Breast epithelium (tissue), 4 donors: Measurements from ENCODE around the gene QSOX1. TPM values are rescaled to one million over a fixed set of nuclear protein-coding genes. Genes with fewer than 3 reads are reported as not detected.

Experiments used
- DNase-seq, 2 donors: peaks; one replicate each; pipeline ENCODE4 v3.0.0-alpha.2; 2019; ENCODE audit warnings: low spot score in 2 of 2
- H3K27ac ChIP-seq, 2 donors: fragments of 200-600 bp; sonication (generic) in 1 of 2; one replicate each; pipeline ENCODE4 v1.5.1; 2016 to 2019; ENCODE audit warnings: mild to moderate bottlenecking in 1 of 2
- H3K27me3 ChIP-seq, 2 donors: fragments of 200-600 bp; sonication (generic) in 1 of 2; one replicate each; pipeline versions ENCODE4 v1.5.1 to v1.6.0; 2017 to 2019; ENCODE audit warnings: control low read depth in 1 of 2, mild to moderate bottlenecking in 1 of 2
- H3K36me3 ChIP-seq: fragments of 200-600 bp; one replicate; pipeline ENCODE4 v1.5.1; 2019
- H3K4me1 ChIP-seq, 2 donors: fragments of 200-600 bp; sonication (generic); one replicate each; pipeline ENCODE4 v1.5.1; 2016 to 2019; ENCODE audit warnings: control low read depth in 1 of 2
- H3K4me3 ChIP-seq, 3 donors: fragments of 200-600 bp; sonication (generic); 1 replicate in 2 of 3; 2 replicates in 1 of 3; pipeline ENCODE4 v1.5.1; 2016 to 2019; ENCODE audit warnings: mild to moderate bottlenecking in 3 of 3, moderate library complexity in 2 of 3
- H3K9me3 ChIP-seq, 2 donors: fragments of 200-600 bp; sonication (generic) in 1 of 2; one replicate each; pipeline ENCODE4 v1.5.1; 2016 to 2019; ENCODE audit warnings: control low read depth in 1 of 2
- CTCF ChIP-seq, 3 donors: fragments of 450-650 bp; IDR thresholded peaks; one replicate each; pipeline ENCODE4 v1.5.1; 2016 to 2017; ENCODE audit warnings: antibody characterized with exemption in 3 of 3, mild to moderate bottlenecking in 3 of 3, moderate library complexity in 3 of 3
- POLR2A ChIP-seq: fragments of 450-650 bp; IDR thresholded peaks from one replicate; pipeline ENCODE4 v1.6.1; 2016; ENCODE audit warnings: antibody characterized with exemption, mild to moderate bottlenecking, moderate library complexity
- POLR2AphosphoS5 ChIP-seq, 3 donors: sonication (generic); formaldehyde crosslinking; IDR thresholded peaks; one replicate each; pipeline ENCODE4 v1.6.1; 2017; ENCODE audit warnings: antibody characterized with exemption in 3 of 3
- intact Hi-C: fragments of 100-400 bp; cut with DNase I; formaldehyde crosslinking; loops from one replicate; pipeline ENCODE4 v1.15.1; 2023; ENCODE audit warnings: low total_unique reads
- total RNA-seq, 3 donors: library from RNA; depleted of rRNA; stranded (reverse); fragments of >200 nt; gene quantifications; one replicate each; pipeline ENCODE4 v1.1.0, GENCODE V29; 2016

Gene QSOX1
- total RNA-seq, 3 donors from 2014 or later, result 43.3 to 85.5 (median 67.5) TPM

- no peaks in the 10 kb centered on the region for H3K27me3 ChIP-seq
- H3K4me3 ChIP-seq, result no peak overlapping the region
- DNase-seq, result peak in 1 of 2 donors; percentile 58
- no peaks in the 10 kb centered on the region for H3K36me3 ChIP-seq
- H3K27ac ChIP-seq, result peak overlapping the region; percentile 89 to 90
- H3K4me1 ChIP-seq, result peaks cover 5 to 31% of the 10 kb centered on the region in 2 donors
- TF ChIP-seq CTCF (IDR thresholded peaks at IDR 0.05), result peak in 1 of 3 donors; percentile 35
- TF ChIP-seq POLR2A, result no peak
- no peaks in the 10 kb centered on the region for H3K9me3 ChIP-seq
- intact Hi-C loops, result no loop called here
Observed at GRCh38 chr1:180168786-180169639, 14.3 kb downstream of the QSOX1 start.

- Histone ChIP-seq H3K9me3 (no peaks in the 10 kb centered on the region), H3K27ac (peak overlapping the region; percentile 89 to 90), H3K36me3 (no peaks in the 10 kb centered on the region), H3K4me3 (no peak overlapping the region), H3K27me3 (no peaks in the 10 kb centered on the region), H3K4me1 (peaks cover 5 to 25% of the 10 kb centered on the region in 2 donors)
- intact Hi-C loops, result no loop called here
- DNase-seq, result no peak
- TF ChIP-seq POLR2AphosphoS5 (IDR thresholded peaks at IDR 0.05) (no peak), POLR2A (no peak), CTCF (IDR thresholded peaks at IDR 0.05) (no peak)
Observed at GRCh38 chr1:180169640-180170195, 15.0 kb downstream of the QSOX1 start.

DNA sequence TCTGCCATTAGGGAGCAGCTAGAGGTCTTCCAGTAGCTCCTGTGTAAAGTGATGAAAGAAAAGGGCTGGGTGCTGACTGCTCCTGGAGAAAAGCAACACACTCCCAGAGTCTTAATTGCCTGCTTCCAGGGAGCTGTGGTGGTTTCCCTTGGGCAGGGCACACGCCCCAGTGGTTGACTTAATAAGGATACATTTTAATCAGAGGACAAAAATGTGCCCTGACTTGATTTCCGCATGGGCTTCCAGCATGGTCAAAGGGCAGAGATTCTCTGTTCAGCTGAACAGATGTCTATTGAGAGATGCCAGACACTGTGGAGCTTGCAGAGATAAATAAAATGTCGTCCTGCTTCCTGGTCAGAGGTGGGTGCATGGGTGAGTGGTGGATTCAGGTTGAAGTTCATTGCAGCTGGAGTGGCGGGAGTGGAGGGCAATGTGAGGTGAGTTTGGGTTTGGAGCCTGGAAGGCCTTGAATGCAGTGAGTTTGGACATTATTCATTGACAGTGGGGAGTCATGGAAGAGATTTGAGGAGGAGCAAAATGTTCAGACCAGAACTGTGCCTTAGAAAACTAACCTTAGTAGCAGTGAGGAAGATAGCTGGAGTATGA, 16.0 kb downstream of the QSOX1 start:
- no peaks in the 10 kb centered on the region for H3K36me3 ChIP-seq
- no peaks in the 10 kb centered on the region for H3K27me3 ChIP-seq
- H3K9me3 ChIP-seq, result no peaks in the 10 kb centered on the region
- no peak for TF ChIP-seq CTCF (IDR thresholded peaks at IDR 0.05)
- no peak for TF ChIP-seq POLR2A
- no peak for TF ChIP-seq POLR2AphosphoS5 (IDR thresholded peaks at IDR 0.05)
- H3K4me3 ChIP-seq, result no peak overlapping the region
- H3K4me1 ChIP-seq, result peaks cover 5 to 25% of the 10 kb centered on the region in 2 donors
- peak overlapping the region; percentile 89 to 90 for H3K27ac ChIP-seq
- DNase-seq, result no peak
- intact Hi-C loops, result no loop called here

DNA sequence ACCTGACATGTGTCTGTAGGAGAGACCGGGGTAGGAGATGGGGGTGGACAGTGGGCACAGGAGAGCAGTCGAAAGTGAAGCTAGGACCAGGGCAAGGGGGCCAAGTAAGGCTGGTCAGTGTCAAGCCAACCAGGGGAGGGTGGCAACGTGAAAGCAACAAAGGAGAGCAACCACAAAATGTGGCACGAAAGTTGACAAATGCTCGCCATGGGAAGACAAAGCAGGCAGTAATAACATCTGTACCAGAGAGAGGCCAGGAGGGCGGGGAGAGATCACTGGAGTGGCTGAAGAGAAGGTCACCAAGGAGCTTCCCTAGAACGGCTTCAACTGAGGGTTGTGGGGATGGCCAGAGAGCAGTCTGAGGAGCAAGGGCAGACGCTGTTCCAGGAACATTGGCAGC, 17.0 kb downstream of the QSOX1 start:
- H3K4me3 ChIP-seq, result no peak overlapping the region
- H3K9me3 ChIP-seq, result no peaks in the 10 kb centered on the region
- TF ChIP-seq POLR2A (no peak), POLR2AphosphoS5 (IDR thresholded peaks at IDR 0.05) (no peak), CTCF (IDR thresholded peaks at IDR 0.05) (no peak)
- H3K36me3 ChIP-seq, result no peaks in the 10 kb centered on the region
- intact Hi-C loops, result no loop called here
- H3K4me1 ChIP-seq, result peaks cover 4 to 16% of the 10 kb centered on the region in 2 donors
- H3K27me3 ChIP-seq, result no peaks in the 10 kb centered on the region
- DNase-seq, result no peak
- peak overlapping the region in 1 of 2 donors; percentile 18 for H3K27ac ChIP-seq

- Histone ChIP-seq H3K4me3 (no peak overlapping the region), H3K9me3 (no peaks in the 10 kb centered on the region), H3K4me1 (peaks cover 0 to 3% of the 10 kb centered on the region in 2 donors), H3K36me3 (no peaks in the 10 kb centered on the region), H3K27me3 (no peaks in the 10 kb centered on the region), H3K27ac (peak overlapping the region in 1 of 2 donors; percentile 66)
- no peak for DNase-seq
- intact Hi-C loops, result no loop called here
- no peak for TF ChIP-seq POLR2A
Observed at GRCh38 chr1:180173451-180173850, 18.8 kb downstream of the QSOX1 start.
